ENCODE measurements around the gene FLOT1.

FLOT1 gene

GRCh38 chr6:30678964-30679726 lies 63.3 kb downstream of the FLOT1 start:
- peak; percentile 70 to 71 for DNase-seq

Measured in NCI-H2081 (cell line).